Measurements from ENCODE around the gene CPOX. TPM values are rescaled to one million over a fixed set of nuclear protein-coding genes. Genes with fewer than 3 reads are reported as not detected.

The CPOX gene
- total and polyA plus RNA-seq, 2 of the 8 experiments (the other 6 are each of a cell fraction or from before 2014, with no cell fraction given): 17.4 to 27.0 TPM

DNA sequence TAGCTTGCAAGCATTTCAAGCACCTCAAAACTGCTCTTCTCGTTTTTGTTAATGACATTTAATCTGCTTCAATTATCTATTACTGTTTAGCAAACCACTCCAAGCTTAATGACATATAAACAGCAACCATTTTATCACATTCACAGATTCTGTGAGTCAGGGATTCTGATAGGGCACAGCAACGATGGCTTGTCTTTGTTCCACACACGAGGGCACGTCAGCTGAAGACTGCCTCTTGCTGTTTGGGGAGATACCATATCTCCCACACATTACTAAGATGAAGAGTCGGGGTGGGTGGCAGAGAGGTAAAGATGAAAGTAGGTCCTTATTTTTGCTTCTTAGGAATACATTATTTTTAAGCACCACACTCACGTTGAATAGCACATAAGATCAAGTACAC is 19.3 kb downstream of the CPOX start:
- Histone ChIP-seq H3K14ac (ENCODE audit: insufficient read length) (no peak overlapping the region), H2AFZ (ENCODE audit: low read length) (no peak overlapping the region), H2BK120ac (replicated peaks; ENCODE audit: low read depth, low read length) (no peak overlapping the region), H3K79me1 (ENCODE audit: low read depth, low read length) (no peaks in the 10 kb centered on the region), H3K56ac (replicated peaks; ENCODE audit: insufficient read length, low read depth, low read length) (no peak overlapping the region), H3K18ac (ENCODE audit: extremely low read depth, low read length) (no peak overlapping the region), H3K23me2 (ENCODE audit: low read depth, low read length) (peaks cover 2% of the 10 kb centered on the region; the same call in 1 of the 2 replicates), H2BK5ac (ENCODE audit: low read depth, low read length) (no peak overlapping the region), H3K79me2 (ENCODE audit: control insufficient read depth in 1 of 2, insufficient read depth in 2 of 2, low read length in 2 of 2) (no peaks in the 10 kb centered on the region), H4K20me1 (replicated peaks in 1 of 2; ENCODE audit: control insufficient read depth in 1 of 2, insufficient read depth in 2 of 2, low read length in 2 of 2) (no peaks in the 10 kb centered on the region), H3K27me3 (replicated peaks in 1 of 4; ENCODE audit: control insufficient read depth in 3 of 4, extremely low read depth in 1 of 4, insufficient read depth in 3 of 4, low read length in 3 of 4) (no peaks in the 10 kb centered on the region), H2AK5ac (ENCODE audit: low read depth, low read length) (no peak overlapping the region), H3K4me1 (replicated peaks in 1 of 4; ENCODE audit: control insufficient read depth in 3 of 4, insufficient read depth in 4 of 4, low read length in 3 of 4) (no peaks in the 10 kb centered on the region), H2BK20ac (ENCODE audit: low read length) (no peak overlapping the region), H4K5ac (ENCODE audit: insufficient read length, low read depth, low read length) (no peak overlapping the region), H2BK15ac (ENCODE audit: low read length) (no peak overlapping the region), H3K4me2 (ENCODE audit: insufficient read depth in 1 of 2, low read depth in 2 of 2, low read length in 2 of 2) (no peak overlapping the region), H4K91ac (replicated peaks; ENCODE audit: insufficient read length, low read length) (no peak overlapping the region), H3K9me3 (ENCODE audit: insufficient read depth in 2 of 2, low read depth in 1 of 2, low read length in 1 of 2) (no peaks in the 10 kb centered on the region), H3K23ac (ENCODE audit: insufficient read length) (no peak overlapping the region), H2BK12ac (ENCODE audit: low read depth, low read length) (no peak overlapping the region), H4K8ac (ENCODE audit: extremely low read depth, insufficient read depth, low read length) (no peak overlapping the region), H3K4me3 (ENCODE audit: extremely low read depth in 1 of 4, insufficient read depth in 2 of 4, low read depth in 3 of 4, low read length in 4 of 4) (no peak overlapping the region), H3K27ac (ENCODE audit: low read depth, low read length) (no peak overlapping the region), H3K9ac (replicated peaks in 1 of 4; ENCODE audit: extremely low read depth in 1 of 4, low read depth in 3 of 4, low read length in 3 of 4) (no peak overlapping the region), H3K4ac (replicated peaks; ENCODE audit: insufficient read length, low read depth, low read length) (no peak overlapping the region), H3K36me3 (ENCODE audit: control insufficient read depth in 2 of 4, insufficient read depth in 4 of 4, low read length in 3 of 4) (peaks cover 0 to 16% (median 7%) of the 10 kb centered on the region in 4 experiments; a peak in 3 of 8 replicates)
- DNase-seq (ENCODE audit: low read depth in 1 of 2, low spot score in 2 of 2): no peak
- 89% methylated on average over 6 of the region's 6 CpGs; no CpG with 5 or more reads in 1 of the 2 experiments for WGBS, 2 experiments (ENCODE audit: extremely low coverage in 1 of 2, insufficient coverage in 1 of 2, insufficient read length in 1 of 2, insufficient replicate concordance in 2 of 2, low coverage in 1 of 2, low lambda C conversion rate in 2 of 2, missing lambda C conversion rate in 1 of 2)
- CTCF ChIA-PET (ENCODE audit: partially characterized antibody): interaction anchor here (0.6 to 1.6 kb wide), 15 partner anchors 8 to 607 kb away, joined by 3 to 5 read pairs (median 3); no protein-coding TSS in a partner anchor
- POLR2A ChIA-PET (ENCODE audit: partially characterized antibody): no interaction called here
- FAIRE-seq: no peak
